HG03064 (cell line): Measurements from ENCODE around the gene PNMA8C.
"Not testable (repeated sequence)": the region's sequence is repeated elsewhere in the genome, so short reads cannot be mapped to it uniquely, and the experiment has no call there.

Source experiments
- ATAC-seq: cut with Tn5 transposase; IDR thresholded peaks from one replicate; pipeline ENCODE4 v1.9.1; 2021; ENCODE audit warnings: low read depth; ENCODE audit not compliant: unreplicated experiment

Gene PNMA8C

GRCh38 chr19:46448601-46449000 is 19.9 kb upstream of the PNMA8C start:
- ATAC-seq = no peak

GRCh38 chr19:46447824-46448223 is 19.1 kb upstream of the PNMA8C start:
- ATAC-seq = no peak

GRCh38 chr19:46447006-46447405 is 18.3 kb upstream of the PNMA8C start:
- no peak for ATAC-seq

GRCh38 chr19:46446021-46446420 is 17.3 kb upstream of the PNMA8C start:
- ATAC-seq = no peak

GRCh38 chr19:46442808-46443450 is 14.2 kb upstream of the PNMA8C start:
- ATAC-seq = no peak

GRCh38 chr19:46441866-46442265 is 13.1 kb upstream of the PNMA8C start:
- no peak for ATAC-seq

- ATAC-seq = not testable (repeated sequence)
Observed at GRCh38 chr19:46435689-46436088, 7.0 kb upstream of the PNMA8C start.

GRCh38 chr19:46435009-46435408 is 6.3 kb upstream of the PNMA8C start:
- ATAC-seq = no peak

- not testable (repeated sequence) for ATAC-seq
Observed at GRCh38 chr19:46433470-46433869, 4.7 kb upstream of the PNMA8C start.

GRCh38 chr19:46431824-46432223 is 3.1 kb upstream of the PNMA8C start:
- no peak for ATAC-seq

GRCh38 chr19:46429999-46430398 is 1.3 kb upstream of the PNMA8C start:
- no peak for ATAC-seq

GRCh38 chr19:46427518-46428045 is 1.2 kb downstream of the PNMA8C start:
- ATAC-seq = no peak

GRCh38 chr19:46426506-46427162 is 2.1 kb downstream of the PNMA8C start:
- no peak for ATAC-seq

- ATAC-seq = no peak
Observed at GRCh38 chr19:46426035-46426505, 2.7 kb downstream of the PNMA8C start.

GRCh38 chr19:46423188-46423587 is 5.5 kb downstream of the PNMA8C start:
- no peak for ATAC-seq

- no peak for ATAC-seq
Observed at GRCh38 chr19:46422344-46422743, 6.4 kb downstream of the PNMA8C start.

GRCh38 chr19:46420056-46420455 is 8.7 kb downstream of the PNMA8C start:
- ATAC-seq = no peak

GRCh38 chr19:46415804-46416709 is 12.7 kb downstream of the PNMA8C start:
- ATAC-seq = not testable (repeated sequence)

- ATAC-seq = not testable (repeated sequence)
Observed at GRCh38 chr19:46414899-46415298, 13.8 kb downstream of the PNMA8C start.

- ATAC-seq = no peak
Observed at GRCh38 chr19:46413262-46414031, 15.3 kb downstream of the PNMA8C start, which contains the start of gene CCDC8. Gene CCDC8 (minus strand): TSS chr19:46413564. CDS start chr19:46412810, 754 bp downstream.
